HCT116 (cell line): Measurements from ENCODE around the gene ZC3H12D. TPM values are rescaled to one million over a fixed set of nuclear protein-coding genes. Genes with fewer than 3 reads are reported as not detected.

Experiments used
- ATAC-seq: fragments of 200-7000 bp; cut with Tn5 transposase; 2 replicates; pipeline ENCODE4 v1.9.1; 2020; ENCODE audit warnings: mild to moderate bottlenecking, moderate library complexity
- BruUV-seq: library from RNA; stranded (reverse); fragments of 400-500 nt; replicated peaks from 2 replicates; lab custom pipeline; 2021; lab: Mats Ljungman, UMichigan
- CTCF ChIA-PET: fragments of 300-600 bp; sonication (Branson Sonifier 250); formaldehyde crosslinking; loops from one replicate; lab custom pipeline; 2021; ENCODE audit warnings: antibody characterized with exemption; lab: Charles Lee
- POLR2A ChIA-PET: fragments of 300-600, 350-600 bp; sonication (Branson Sonifier 250); formaldehyde crosslinking; loops from one replicate; lab custom pipeline; 2021; ENCODE audit warnings: antibody characterized with exemption; lab: Charles Lee
- RAD21 ChIA-PET, 2 experiments: fragments of 300-600 bp; sonication (Branson Sonifier 250); formaldehyde crosslinking; loops; one replicate each; lab custom pipeline; 2023; ENCODE audit warnings: low total read pairs in 2 of 2; ENCODE audit not compliant: uncharacterized antibody in 2 of 2, unreplicated experiment in 2 of 2, low non-redundant PET in 1 of 2; lab: Charles Lee
- DNase-seq: peaks from one replicate; pipeline ENCODE4 v3.0.0-alpha.2; 2010; ENCODE audit warnings: low read depth, low spot score
- H2AFZ ChIP-seq: fragments of 200-600 bp; shearing (Covaris generic), sonication (generic); 2 replicates; pipeline ENCODE4 v1.6.1; 2017; ENCODE audit warnings: low read depth, mixed run types, mixed read lengths, antibody characterized with exemption, low read length; ENCODE audit not compliant: poor library complexity, severe bottlenecking
- H3K27ac ChIP-seq: 2 replicates; pipeline ENCODE4 v1.5.1; 2012; ENCODE audit warnings: low read depth, low read length
- H3K27me3 ChIP-seq: fragments of 200-600 bp; sonication (generic); 2 replicates; pipeline ENCODE4 v1.6.1; 2016; ENCODE audit warnings: mixed run types, low read length, mixed read lengths; ENCODE audit not compliant: insufficient read depth
- H3K36me3 ChIP-seq, 2 experiments: fragments of 200-500 bp in 1 of 2; fragments of 200-600 bp in 1 of 2; sonication (Bioruptor generic) in 1 of 2; sonication (generic) in 1 of 2; 2 replicates each; pipeline versions ENCODE4 v1.5.1 to v1.6.1; 2014 to 2016; ENCODE audit warnings: low read length in 2 of 2, inconsistent platforms in 1 of 2, mixed read lengths in 1 of 2, mixed run types in 1 of 2; ENCODE audit not compliant: insufficient read depth in 2 of 2, control insufficient read depth in 1 of 2
- H3K4me1 ChIP-seq, 2 experiments: fragments of 200-600 bp in 1 of 2; sonication (generic) in 1 of 2; 2 replicates each; pipeline versions ENCODE4 v1.5.1 to v1.6.1; 2012 to 2017; ENCODE audit warnings: low read length in 2 of 2, inconsistent platforms in 1 of 2, mild to moderate bottlenecking in 1 of 2, mixed read lengths in 1 of 2, mixed run types in 1 of 2, moderate library complexity in 1 of 2; ENCODE audit not compliant: insufficient read depth in 2 of 2, control insufficient read depth in 1 of 2
- H3K4me2 ChIP-seq: fragments of 200-600 bp; sonication (generic); 2 replicates; pipeline ENCODE4 v1.6.1; 2017; ENCODE audit warnings: mixed run types, low read length, mixed read lengths
- H3K4me3 ChIP-seq, 2 experiments: fragments of 200-600 bp in 1 of 2; sonication (generic) in 1 of 2; replicated peaks in 1 of 2; 2 replicates each; pipeline ENCODE4 v1.5.1; 2011 to 2016; ENCODE audit warnings: low read length in 2 of 2, control low read depth in 1 of 2, low read depth in 1 of 2, mild to moderate bottlenecking in 1 of 2, mixed read lengths in 1 of 2, mixed run types in 1 of 2
- H3K79me2 ChIP-seq: fragments of 200-600 bp; sonication (generic); 2 replicates; pipeline ENCODE4 v1.6.1; 2017; ENCODE audit warnings: mild to moderate bottlenecking, mixed run types, low read length, moderate library complexity, mixed read lengths; ENCODE audit not compliant: insufficient read depth
- H3K9ac ChIP-seq: fragments of 200-600 bp; sonication (generic); 2 replicates; pipeline ENCODE4 v1.6.1; 2016; ENCODE audit warnings: low read length, mixed read lengths
- H3K9me2 ChIP-seq: fragments of 200-600 bp; sonication (generic), shearing (Covaris generic); 2 replicates; pipeline ENCODE4 v1.6.1; 2017; ENCODE audit warnings: mixed run types, mild to moderate bottlenecking, moderate library complexity; ENCODE audit not compliant: insufficient read depth
- H3K9me3 ChIP-seq, 2 experiments: fragments of 200-500 bp in 1 of 2; fragments of 200-600 bp in 1 of 2; sonication (Bioruptor generic) in 1 of 2; sonication (generic) in 1 of 2; 2 replicates each; pipeline ENCODE4 v1.6.1; 2014 to 2017; ENCODE audit warnings: low read length in 2 of 2, mixed read lengths in 2 of 2, inconsistent platforms in 1 of 2, low read depth in 1 of 2, mild to moderate bottlenecking in 1 of 2, mixed run types in 1 of 2, moderate library complexity in 1 of 2; ENCODE audit not compliant: control insufficient read depth in 1 of 2, insufficient read depth in 1 of 2
- H4K20me1 ChIP-seq: fragments of 200-600 bp; sonication (generic), shearing (Covaris generic); 2 replicates; pipeline ENCODE4 v1.6.1; 2017; ENCODE audit warnings: mixed run types, mild to moderate bottlenecking, moderate library complexity; ENCODE audit not compliant: insufficient read depth
- CTCF ChIP-seq, 3 experiments: fragments of 200-600 bp in 1 of 3; sonication (generic) in 1 of 3; IDR thresholded peaks in 2 of 3; conservative IDR thresholded peaks in 1 of 3; 2 replicates each; pipeline ENCODE4 v1.5.1; 2012 to 2017; ENCODE audit warnings: low read depth in 2 of 3, low read length in 2 of 3, antibody characterized with exemption in 1 of 3, borderline replicate concordance in 1 of 3, control low read depth in 1 of 3, mild to moderate bottlenecking in 1 of 3, mixed read lengths in 1 of 3, mixed run types in 1 of 3, moderate library complexity in 1 of 3; ENCODE audit not compliant: insufficient read depth in 1 of 3
- EGR1 ChIP-seq: IDR thresholded peaks from 2 replicates; pipeline ENCODE4 v1.6.1; 2012; ENCODE audit warnings: low read depth
- EZH2phosphoT487 ChIP-seq: fragments of 200-600 bp; IDR thresholded peaks from 2 replicates; pipeline ENCODE4 v1.6.1; 2018; ENCODE audit warnings: antibody characterized with exemption, borderline replicate concordance
- MAX ChIP-seq: IDR thresholded peaks from 2 replicates; pipeline ENCODE4 v1.6.1; 2012
- POLR2A ChIP-seq: IDR thresholded peaks from 2 replicates; pipeline ENCODE4 v1.7.0; 2011; ENCODE audit warnings: borderline replicate concordance; ENCODE audit not compliant: insufficient read depth, insufficient read length; ENCODE audit errors: extremely low read depth
- POLR2AphosphoS5 ChIP-seq: IDR thresholded peaks from 2 replicates; pipeline ENCODE4 v1.6.1; 2011; ENCODE audit warnings: mild to moderate bottlenecking, low read depth, low read length, moderate library complexity
- SP1 ChIP-seq: IDR thresholded peaks from 2 replicates; pipeline ENCODE4 v1.6.1; 2012; ENCODE audit warnings: low read depth
- SRF ChIP-seq: IDR thresholded peaks from 2 replicates; pipeline ENCODE4 v1.6.1; 2012; ENCODE audit warnings: low read depth
- TCF7L2 ChIP-seq: IDR thresholded peaks from 2 replicates; pipeline ENCODE4 v1.7.0; 2011; ENCODE audit warnings: borderline replicate concordance, inconsistent platforms; ENCODE audit not compliant: insufficient read depth, insufficient read length; ENCODE audit errors: extremely low read depth
- ZNF274 ChIP-seq: fragments of 200-500 bp; sonication (Bioruptor generic); IDR thresholded peaks from 2 replicates; pipeline ENCODE4 v1.6.1; 2014; ENCODE audit warnings: mild to moderate bottlenecking, low read depth, low read length, inconsistent platforms
- intact Hi-C: fragments of 100-400 bp; cut with micrococcal nuclease; formaldehyde crosslinking; loops from 2 replicates; pipeline ENCODE4 v1.10.0; 2022
- total RNA-seq: library from RNA; stranded (reverse); gene quantifications from one replicate; pipeline ENCODE4 v1.2.1, GENCODE V29; 2021; ENCODE audit not compliant: unreplicated experiment

ZC3H12D gene
- total RNA-seq, 1 experiment from 2014 or later = 0.30 TPM

- no peak for TF ChIP-seq EGR1
- TF ChIP-seq POLR2AphosphoS5 = no peak
- TF ChIP-seq SP1 = no peak
- TF ChIP-seq SRF = no peak
- TF ChIP-seq CTCF (IDR thresholded peaks at IDR 0.05 in 2 of 3, conservative IDR thresholded peaks at IDR 0.05 in 1 of 3; ENCODE audit: borderline replicate concordance in 1 of 3, insufficient read depth in 1 of 3, low read depth in 2 of 3, low read length in 2 of 3) = no peak
- TF ChIP-seq TCF7L2 = no peak
- TF ChIP-seq ZNF274 = no peak
- no peak for TF ChIP-seq MAX
Observed at GRCh38 chr6:149428606-149429005, 56.2 kb downstream of the ZC3H12D start (continued).

- Histone ChIP-seq H3K4me3 (no peak overlapping the region), H3K27ac (no peak overlapping the region), H3K4me1 (no peaks in the 10 kb centered on the region), H3K27me3 (peaks cover 4% of the 10 kb centered on the region; the same call in 1 of the 2 replicates), H3K4me2 (no peak overlapping the region), H3K36me3 (no peaks in the 10 kb centered on the region), H3K9me3 (no peaks in the 10 kb centered on the region), H3K9ac (no peak overlapping the region), H3K79me2 (no peaks in the 10 kb centered on the region), H3K9me2 (no peaks in the 10 kb centered on the region), H4K20me1 (no peaks in the 10 kb centered on the region), H2AFZ (no peak overlapping the region)
- ChIA-PET POLR2A (no interaction called here), CTCF (no interaction called here), RAD21 (no interaction called here)
- no peak for ATAC-seq
- TF ChIP-seq SP1 (no peak), TCF7L2 (no peak), EZH2phosphoT487 (no peak), POLR2A (no peak)
- no peak for DNase-seq
- intact Hi-C loops = no loop called here
- no TSS peak for BruUV-seq
Observed at GRCh38 chr6:149425754-149426153, 59.1 kb downstream of the ZC3H12D start.
